Esophagus muscularis mucosa (tissue), 3 donors: Measurements from ENCODE around the gene KDM4D.

ENCODE experiments used
- CTCF ChIP-seq, 3 experiments: fragments of 200-600 bp in 2 of 3; fragments of 450-650 bp in 1 of 3; sonication (generic) in 2 of 3; IDR thresholded peaks; one replicate each; pipeline ENCODE4 v1.5.1; 2017 to 2019; ENCODE audit warnings: antibody characterized with exemption in 3 of 3, mild to moderate bottlenecking in 2 of 3, moderate library complexity in 1 of 3
- POLR2A ChIP-seq: fragments of 450-650 bp; IDR thresholded peaks from one replicate; pipeline ENCODE4 v1.6.1; 2017; ENCODE audit warnings: antibody characterized with exemption, moderate library complexity, mild to moderate bottlenecking, low read depth
- POLR2AphosphoS5 ChIP-seq, 2 donors: sonication (generic); formaldehyde crosslinking; IDR thresholded peaks; one replicate each; pipeline ENCODE4 v1.6.1; 2017; ENCODE audit warnings: antibody characterized with exemption in 2 of 2

- no peak for TF ChIP-seq CTCF (IDR thresholded peaks at IDR 0.05)
- TF ChIP-seq POLR2AphosphoS5 (IDR thresholded peaks at IDR 0.05): no peak
- no peak for TF ChIP-seq POLR2A
These were observed 47.9 kb upstream of the KDM4D start for GRCh38 chr11:94925422-94926270.
